Measurements from ENCODE around the gene MOCS1. TPM values are rescaled to one million over a fixed set of nuclear protein-coding genes. Genes with fewer than 3 reads are reported as not detected.

The MOCS1 gene
- total RNA-seq, result 29.3 TPM
- long read RNA-seq, full-length matches to known transcripts, result 59 of 95 reads
- long read RNA-seq, partial matches to known transcripts, result 9 of 95 reads
- long read RNA-seq, other reads (novel, unspliced or antisense), result 27 of 95 reads

- Histone ChIP-seq H3K27me3 (no peaks in the 10 kb centered on the region), H3K4me3 (peak within 1 kb of the TSS; percentile 79), H3K9me3 (no peaks in the 10 kb centered on the region), H3K4me1 (peaks cover 18% of the 10 kb centered on the region), H3K27ac (peak within 1 kb of the TSS; percentile 89), H3K36me3 (no peaks in the 10 kb centered on the region)
- TF ChIP-seq CTCF (IDR thresholded peaks at IDR 0.05), result no peak
- peak; percentile 91 for DNase-seq
- ATAC-seq, result peak; percentile 98
- intact Hi-C loops (cut with DNase I), result no loop called here
Observed at GRCh38 chr6:39934131-39934757, at the start of gene MOCS1. Gene MOCS1, minus strand, starts transcription at chr6:39934462. Its CDS starts 45 bp downstream, at chr6:39934417.

- Histone ChIP-seq H3K9me3 (no peaks in the 10 kb centered on the region), H3K4me3 (no peak overlapping the region), H3K36me3 (no peaks in the 10 kb centered on the region), H3K4me1 (peaks cover 6% of the 10 kb centered on the region), H3K27ac (no peak overlapping the region), H3K27me3 (no peaks in the 10 kb centered on the region)
- DNase-seq (no peak), ATAC-seq (no peak)
- TF ChIP-seq CTCF (IDR thresholded peaks at IDR 0.05), result no peak
- intact Hi-C loops (cut with DNase I), result no loop called here
Observed at GRCh38 chr6:39984051-39984450, 49.8 kb upstream of the MOCS1 start.

- no peaks in the 10 kb centered on the region for H3K9me3 ChIP-seq
- no peaks in the 10 kb centered on the region for H3K36me3 ChIP-seq
- no peak overlapping the region for H3K27ac ChIP-seq
- H3K4me3 ChIP-seq, result no peak overlapping the region
- no peak for DNase-seq
- no peak for ATAC-seq
- H3K27me3 ChIP-seq, result no peaks in the 10 kb centered on the region
- TF ChIP-seq CTCF (IDR thresholded peaks at IDR 0.05), result no peak
- H3K4me1 ChIP-seq, result peaks cover 6% of the 10 kb centered on the region
- intact Hi-C loops (cut with DNase I), result no loop called here
Observed at GRCh38 chr6:39983193-39983592, 48.9 kb upstream of the MOCS1 start.

GRCh38 chr6:39982720-39983119, 48.5 kb upstream of the MOCS1 start:
- Histone ChIP-seq H3K4me3 (no peak overlapping the region), H3K27ac (no peak overlapping the region), H3K36me3 (no peaks in the 10 kb centered on the region), H3K27me3 (no peaks in the 10 kb centered on the region), H3K4me1 (peaks cover 6% of the 10 kb centered on the region), H3K9me3 (no peaks in the 10 kb centered on the region)
- no peak for ATAC-seq
- TF ChIP-seq CTCF (IDR thresholded peaks at IDR 0.05), result no peak
- intact Hi-C loops (cut with DNase I), result no loop called here
- DNase-seq, result no peak

- H3K36me3 ChIP-seq, result no peaks in the 10 kb centered on the region
- H3K9me3 ChIP-seq, result no peaks in the 10 kb centered on the region
- H3K27me3 ChIP-seq, result no peaks in the 10 kb centered on the region
- peaks cover 6% of the 10 kb centered on the region for H3K4me1 ChIP-seq
- H3K4me3 ChIP-seq, result no peak overlapping the region
- peak; percentile 51 for TF ChIP-seq CTCF (IDR thresholded peaks at IDR 0.05)
- intact Hi-C loops (cut with DNase I), result no loop called here
- peak; percentile 82 for ATAC-seq
- DNase-seq, result no peak
- peak overlapping the region; percentile 45 for H3K27ac ChIP-seq
Observed at GRCh38 chr6:39980839-39981580, 46.7 kb upstream of the MOCS1 start.
